Stimulated activated CD8-positive, alpha-beta memory T cell treated with anti-CD3 and anti-CD28 coated beads, Interleukin-7, amount 100 ng/mL, for 48 hours (primary cell): ENCODE measurements around the gene TOMM34.
A peak's percentile ranks its signal among the peaks of the same experiment; 100 is the strongest.

Experiments used
- DNase-seq, 2 donors: peaks; one replicate each; pipeline ENCODE4 v3.0.0-alpha.2; 2020; ENCODE audit warnings: low read depth in 1 of 2; ENCODE audit errors: extremely low read depth in 1 of 2

Gene TOMM34

DNA sequence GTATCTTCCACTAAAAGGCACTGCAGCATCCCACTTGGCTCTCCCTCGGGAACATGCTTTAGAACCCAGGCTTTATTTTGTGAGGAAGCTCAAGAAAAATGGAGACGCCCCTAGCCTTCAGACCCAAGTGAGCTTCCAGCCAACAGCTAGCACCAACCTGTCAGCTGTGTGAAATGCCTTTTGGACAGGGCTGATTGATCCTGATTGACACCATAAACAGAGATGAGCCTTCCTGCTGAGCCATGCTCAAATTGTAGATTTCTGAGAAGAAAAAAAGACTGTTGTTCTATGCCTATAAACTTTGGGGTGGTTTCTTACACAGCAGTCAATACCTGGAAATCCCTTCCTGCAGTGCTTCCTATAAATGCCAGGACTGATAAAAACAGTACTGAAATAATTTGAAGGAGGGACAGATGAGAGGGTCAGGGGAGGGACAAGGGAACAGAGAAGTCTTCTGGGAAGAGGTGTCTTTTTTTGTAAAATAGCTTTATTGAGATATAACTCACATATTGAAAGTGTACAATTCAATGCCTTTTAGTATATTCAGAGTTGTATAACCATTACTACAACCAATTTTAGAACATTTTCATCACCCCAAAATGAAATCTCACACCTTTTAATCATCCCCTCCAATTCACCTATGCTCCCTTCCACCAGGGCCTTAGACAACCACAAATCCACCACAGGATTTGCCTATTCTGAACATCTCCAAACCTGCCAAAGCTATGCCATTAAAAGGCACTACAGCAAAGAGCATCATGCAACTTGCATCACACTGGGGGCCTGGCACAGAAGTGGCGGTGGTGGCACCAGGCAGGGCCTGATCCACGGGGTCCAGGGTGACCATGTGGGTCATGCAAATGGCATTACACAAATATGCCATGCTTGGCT is 3.4 kb upstream of the TOMM34 start:
- DNase-seq = no peak

DNA sequence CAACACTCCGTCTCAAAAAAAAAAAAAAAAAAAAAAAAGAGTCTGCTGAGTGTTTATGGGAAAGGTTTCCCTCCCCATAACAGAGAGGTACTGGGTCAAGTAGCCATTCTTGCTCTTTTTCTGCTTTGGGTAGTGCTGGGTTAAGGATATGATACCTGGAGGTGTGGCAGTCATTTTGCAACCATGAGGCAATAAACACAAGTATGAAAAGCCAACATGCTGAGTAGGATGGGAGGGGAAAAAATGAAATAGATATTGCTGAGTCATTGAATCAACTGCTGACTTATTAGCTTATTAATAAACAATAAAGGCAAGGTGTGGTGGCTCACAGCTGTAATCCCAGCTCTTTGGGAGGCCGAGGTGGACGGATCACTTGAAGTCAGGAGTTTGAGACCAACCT is 2.3 kb upstream of the TOMM34 start:
- DNase-seq = no peak

DNA sequence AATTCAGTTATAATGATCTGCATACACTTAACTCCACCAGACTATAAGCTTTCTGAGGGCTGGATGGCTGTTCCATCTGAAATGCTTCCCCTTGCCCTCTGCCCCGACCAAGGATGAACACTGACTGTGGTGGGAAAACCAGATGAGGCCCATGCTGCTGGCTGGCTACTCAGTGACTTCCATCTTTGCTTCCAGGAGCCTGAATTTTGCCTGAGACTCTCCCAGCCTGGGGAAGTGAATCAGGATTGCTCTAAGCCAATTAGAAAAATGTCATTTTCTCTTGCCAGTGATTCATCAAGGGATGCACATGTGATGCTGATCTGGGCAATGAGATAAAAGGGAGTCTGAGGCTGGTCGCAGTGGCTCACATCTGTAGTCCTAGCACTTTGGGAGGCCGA is 1.7 kb upstream of the TOMM34 start:
- DNase-seq = no peak

DNA sequence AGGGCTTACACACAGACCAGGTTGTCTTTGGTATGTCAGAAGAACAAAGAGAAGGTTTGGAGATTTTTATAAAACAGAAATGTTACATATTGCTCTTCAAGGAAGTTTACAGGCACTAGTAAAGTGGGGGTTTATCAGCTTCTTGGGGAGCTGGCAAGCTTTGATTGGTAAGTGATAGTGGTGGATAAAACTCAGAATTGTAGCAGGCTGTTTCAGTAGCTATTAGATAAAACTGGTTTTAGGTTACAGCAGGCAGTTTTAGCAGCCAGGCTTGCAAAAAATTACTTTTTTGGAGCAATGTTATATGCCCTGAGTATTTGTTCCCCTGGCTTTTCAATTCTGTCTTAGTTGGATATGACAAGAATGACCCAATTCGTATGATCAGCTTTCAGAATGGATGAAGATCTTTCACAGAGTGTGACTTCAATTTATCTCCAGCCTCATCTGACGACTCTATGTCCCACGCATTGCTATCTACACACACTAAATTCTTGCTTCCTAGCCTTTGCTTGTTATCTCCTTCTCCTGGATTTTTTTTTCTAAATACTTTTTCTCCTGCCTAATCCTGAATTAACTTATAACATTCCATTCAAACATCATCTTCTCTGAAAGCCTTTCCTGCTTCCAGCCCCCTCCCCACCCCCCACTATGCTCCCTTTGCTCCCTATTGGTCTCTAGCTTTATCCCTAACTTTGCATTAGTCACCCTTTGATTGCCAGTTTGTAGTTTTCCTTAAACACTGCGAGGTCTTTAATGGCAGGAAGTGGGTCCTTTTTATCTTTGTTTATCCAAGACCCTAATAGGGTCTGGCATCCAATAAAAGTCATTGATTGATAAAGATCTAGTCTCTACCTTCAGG is 1.0 kb upstream of the TOMM34 start:
- no peak for DNase-seq

DNA sequence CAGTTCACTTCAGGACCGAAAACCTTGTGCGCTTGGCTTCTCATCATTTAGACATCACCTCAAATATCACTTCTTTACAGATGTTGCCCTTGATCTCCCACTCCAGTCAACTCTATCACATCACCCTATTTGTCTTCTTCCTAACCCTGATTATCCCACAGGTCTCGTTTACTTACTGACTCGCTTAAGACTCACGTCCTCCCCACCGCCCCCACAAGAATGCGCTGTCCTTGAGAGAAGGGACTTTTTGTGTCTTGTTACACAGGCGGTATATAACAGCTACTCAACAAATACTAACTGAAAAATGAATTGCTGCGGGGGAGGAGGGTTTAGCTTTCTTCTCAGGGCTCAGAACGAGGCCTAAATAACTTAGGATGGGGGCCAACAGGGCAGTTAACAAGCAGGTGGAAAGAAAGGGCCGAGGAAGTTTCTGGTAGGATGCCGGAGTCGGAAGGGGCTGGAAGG is 527 bp downstream of the TOMM34 start:
- DNase-seq = peak in 1 of 2 donors; percentile 79

DNA sequence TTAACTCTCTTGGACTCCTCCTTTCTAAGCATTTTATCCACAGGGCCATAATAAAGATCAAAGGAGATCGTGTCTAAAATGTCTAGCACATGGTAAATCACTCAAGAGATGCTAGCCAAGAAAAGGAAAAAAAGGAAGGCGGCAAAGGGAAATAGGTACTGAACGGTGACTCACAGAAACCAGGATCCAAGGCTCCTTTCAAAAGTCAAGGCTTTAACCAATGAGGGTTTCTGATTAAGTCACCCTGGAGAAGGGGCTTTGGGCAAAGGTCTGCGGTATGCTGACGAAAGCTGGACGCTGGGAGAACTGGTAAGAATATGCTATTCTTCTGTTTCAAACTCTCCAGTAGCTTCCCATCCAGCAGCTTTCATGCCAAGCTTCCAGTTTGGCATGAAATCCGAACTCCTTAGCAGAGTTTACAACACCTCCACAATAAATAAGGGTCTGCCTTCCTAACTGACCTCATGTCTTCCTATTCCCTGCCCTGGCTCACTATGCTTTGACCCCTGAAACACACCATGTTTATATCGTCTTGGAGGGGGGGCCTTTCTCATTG is 1.0 kb downstream of the TOMM34 start:
- DNase-seq = no peak

DNA sequence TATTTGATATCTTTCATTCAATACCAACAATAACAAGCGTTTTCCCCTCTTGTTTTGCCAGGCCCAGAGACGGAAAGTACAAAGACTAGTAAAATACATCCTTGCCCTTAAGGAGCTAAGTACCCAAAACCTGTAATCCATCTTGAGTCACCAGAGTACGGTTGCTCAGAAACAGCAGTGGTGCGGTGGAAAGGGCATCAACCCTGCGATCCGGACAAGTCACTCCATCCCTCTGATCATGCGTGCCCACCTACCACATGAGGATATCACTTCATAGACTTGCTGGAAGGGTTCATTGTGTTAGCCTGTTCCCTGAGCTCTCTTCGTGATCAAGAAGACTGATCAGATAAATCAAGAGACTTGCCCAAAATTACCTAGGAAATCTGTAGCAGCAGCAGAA is 1.9 kb downstream of the TOMM34 start:
- DNase-seq = no peak

DNA sequence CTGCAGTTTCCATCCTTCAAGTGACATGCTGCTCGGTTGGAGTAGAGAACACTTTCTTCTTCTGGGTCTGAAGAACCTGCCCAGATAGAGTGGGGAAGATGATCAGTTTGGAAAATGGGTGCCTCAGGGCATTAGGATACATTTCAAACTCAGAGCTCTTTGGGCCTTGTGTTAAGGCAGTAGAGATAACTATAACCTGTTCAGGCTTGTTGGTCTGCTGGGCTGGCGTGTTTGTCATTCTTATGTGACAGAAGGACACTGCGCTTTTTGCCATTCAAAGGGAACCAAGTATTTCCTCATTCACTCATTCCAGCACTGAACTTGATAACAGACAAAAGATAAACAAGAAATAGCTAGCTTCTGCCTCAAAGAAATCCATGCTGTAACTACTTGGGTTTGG is 3.8 kb downstream of the TOMM34 start:
- no peak for DNase-seq

DNA sequence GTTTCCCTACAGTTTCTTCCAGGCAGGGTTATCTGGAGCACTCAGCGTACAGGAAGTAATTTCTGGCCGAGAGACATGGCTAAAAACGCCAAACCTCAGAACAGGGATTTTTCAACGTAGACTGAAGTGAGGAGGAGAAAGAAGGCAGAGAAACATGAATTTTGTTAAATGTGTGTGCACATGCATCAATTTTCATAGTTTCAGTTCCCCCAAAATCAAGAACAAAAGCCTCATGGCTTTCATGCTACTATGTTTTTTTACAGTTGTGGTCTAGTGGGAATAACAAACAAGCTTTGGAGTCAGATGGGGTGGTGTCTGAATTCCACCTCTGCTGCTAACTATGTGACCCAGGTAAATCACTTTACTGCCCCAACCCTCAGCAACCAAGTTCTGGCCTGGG is 4.9 kb downstream of the TOMM34 start:
- no peak for DNase-seq

DNA sequence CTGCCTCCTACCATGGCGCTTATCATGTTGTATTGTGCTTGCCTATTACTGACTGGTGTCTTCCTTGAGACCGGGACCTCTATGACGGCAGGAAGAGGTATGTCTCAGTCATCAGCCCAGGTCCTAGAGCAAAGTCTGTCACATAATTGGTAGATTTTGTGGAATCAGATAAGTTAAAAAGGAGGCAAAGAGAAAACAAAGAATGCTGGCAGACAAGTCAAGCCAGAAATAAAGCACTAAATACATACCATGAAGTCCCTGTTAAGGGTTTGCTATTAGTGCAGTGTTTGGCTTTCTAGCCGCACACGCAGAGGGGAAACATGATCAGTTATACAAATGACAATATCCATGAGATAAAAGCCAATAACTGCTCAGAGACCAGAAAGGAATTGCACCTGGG is 6.0 kb downstream of the TOMM34 start:
- no peak for DNase-seq

DNA sequence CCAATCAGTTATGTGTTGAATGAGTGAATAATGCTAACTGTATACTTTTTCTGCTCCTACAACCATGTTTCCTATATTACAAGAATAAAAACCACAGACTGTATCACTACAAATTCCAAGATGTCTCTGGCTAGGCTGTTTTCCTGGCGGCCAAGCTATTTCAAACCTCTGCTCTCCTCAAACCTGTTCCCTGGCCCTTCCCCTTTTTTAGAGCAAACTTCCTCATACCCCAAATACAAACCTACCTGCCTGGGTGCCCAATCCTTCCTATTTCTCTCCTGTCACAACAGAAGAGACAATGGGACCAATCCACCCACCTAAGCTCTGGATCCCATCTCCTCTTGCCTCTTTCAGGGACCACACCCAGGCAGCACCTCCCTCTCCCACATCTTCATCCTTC is 7.5 kb downstream of the TOMM34 start:
- no peak for DNase-seq

DNA sequence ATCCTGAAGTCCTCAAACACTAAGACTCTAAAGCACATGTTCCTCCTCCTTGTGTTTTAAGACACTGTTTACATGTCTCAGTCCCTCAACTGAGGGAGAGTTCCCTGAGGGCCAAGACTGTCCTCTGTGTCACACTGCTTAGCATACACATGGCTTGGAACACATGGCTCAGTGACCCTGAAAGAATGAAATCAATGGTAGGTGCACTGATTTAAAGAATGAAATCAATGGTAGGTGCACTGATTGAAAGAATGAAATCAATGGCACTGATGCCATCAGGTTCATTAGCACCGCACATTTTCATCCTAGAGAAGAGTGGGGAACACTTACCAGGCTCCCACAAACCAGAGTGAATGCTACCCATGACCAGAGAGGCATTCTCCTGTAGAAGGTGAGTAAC is 9.8 kb downstream of the TOMM34 start:
- DNase-seq = no peak

DNA sequence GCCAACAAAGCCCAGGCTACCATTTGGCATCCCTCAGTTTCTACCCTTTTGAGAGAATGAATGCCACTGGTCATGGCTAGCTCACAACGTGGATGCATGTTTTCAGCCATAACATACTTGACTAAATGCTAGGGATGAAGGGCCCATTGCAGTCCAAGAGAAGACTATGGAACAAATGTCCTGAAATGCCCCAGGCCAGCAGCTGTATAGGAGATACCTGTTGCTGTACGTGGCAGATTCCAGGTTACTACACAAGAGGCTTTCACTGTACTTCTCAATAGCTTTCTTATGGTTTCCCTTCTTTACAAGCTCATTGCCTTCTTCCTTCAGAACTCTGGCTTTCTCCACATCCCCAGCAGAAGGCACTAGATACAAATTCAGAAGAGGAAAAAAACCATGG is 11.7 kb downstream of the TOMM34 start:
- DNase-seq = no peak

DNA sequence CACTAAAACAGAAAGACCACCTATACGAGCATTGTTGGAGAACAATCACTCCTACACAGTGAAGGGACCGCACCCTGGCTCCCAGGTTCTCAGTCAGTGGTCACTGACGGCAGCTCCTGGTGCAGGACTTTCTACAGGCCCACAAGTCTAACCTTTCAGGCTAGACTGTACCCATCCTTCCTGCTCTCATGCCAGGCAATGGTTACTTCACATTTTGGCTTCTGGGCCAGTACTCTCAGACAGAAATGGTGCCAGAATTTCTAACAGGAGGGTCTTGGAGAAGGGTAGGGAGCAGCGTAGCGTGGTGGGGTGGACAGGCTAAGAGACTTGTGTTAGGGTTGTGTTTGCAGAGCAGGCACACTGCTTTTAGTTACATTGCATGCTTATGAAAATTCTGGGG is 12.1 kb downstream of the TOMM34 start:
- DNase-seq = no peak

DNA sequence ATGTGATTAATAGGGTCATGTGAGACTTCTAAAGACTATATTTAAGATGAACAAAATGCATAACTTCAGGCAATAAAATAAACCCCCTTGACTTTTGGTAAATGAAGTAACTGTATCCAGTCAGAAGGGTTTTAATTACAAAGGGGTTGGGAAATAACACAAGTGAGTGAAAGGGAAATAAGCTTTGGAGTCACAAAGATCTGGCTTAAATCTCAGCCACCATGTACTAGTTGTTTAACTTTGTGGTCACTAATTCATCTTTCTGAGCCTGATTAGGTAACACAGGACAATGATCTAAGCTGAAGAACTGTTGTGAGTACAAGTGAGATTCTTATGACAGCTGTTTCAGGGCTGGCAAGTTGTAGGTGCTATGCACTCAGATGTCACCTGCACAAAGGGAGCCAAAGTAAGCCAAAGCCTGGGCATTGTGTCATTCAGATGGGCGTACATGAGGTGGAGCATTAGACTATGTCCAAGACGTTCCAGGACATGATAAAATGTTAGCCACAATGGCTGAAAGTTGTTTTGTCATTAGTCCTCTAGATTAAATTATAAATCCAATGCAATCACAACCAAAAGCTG is 13.8 kb downstream of the TOMM34 start:
- no peak for DNase-seq

DNA sequence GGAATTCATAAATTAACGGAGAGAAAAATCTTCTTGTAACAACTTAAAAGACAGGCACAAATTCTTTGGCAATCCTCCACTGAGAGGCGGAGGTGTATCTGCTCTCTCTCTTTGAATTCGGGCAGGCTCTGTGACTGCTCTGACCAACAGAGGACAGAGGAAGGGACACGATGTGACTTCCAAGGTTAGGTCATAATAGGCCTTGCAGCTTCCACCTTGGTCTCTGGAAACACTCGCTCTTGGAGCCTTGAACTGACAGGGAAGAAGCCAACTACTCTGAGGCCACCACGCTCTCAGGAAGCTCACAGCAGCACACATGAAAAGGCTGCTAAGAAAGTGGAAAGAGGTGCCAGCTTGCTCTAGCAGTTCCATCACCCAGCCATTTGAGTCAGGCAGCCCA is 14.9 kb downstream of the TOMM34 start:
- DNase-seq = no peak

DNA sequence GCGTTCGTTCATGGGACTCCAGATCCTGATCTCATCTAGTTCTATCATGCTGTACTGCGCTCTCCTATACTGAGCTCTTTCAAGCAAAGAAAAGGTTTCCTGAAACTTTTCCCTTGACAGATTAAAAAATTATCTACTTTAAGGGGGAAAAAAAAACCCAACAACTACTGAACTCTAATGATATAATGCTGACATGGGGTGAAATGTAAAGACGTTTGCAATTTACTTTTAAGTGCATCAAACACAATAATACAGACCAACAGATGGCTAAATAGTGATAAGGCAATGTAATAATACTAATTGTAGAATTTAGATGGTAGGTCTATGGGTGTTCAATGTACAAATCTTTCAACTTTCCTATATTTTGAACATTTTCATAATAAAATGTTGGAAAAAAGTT is 16.4 kb downstream of the TOMM34 start:
- DNase-seq = no peak

DNA sequence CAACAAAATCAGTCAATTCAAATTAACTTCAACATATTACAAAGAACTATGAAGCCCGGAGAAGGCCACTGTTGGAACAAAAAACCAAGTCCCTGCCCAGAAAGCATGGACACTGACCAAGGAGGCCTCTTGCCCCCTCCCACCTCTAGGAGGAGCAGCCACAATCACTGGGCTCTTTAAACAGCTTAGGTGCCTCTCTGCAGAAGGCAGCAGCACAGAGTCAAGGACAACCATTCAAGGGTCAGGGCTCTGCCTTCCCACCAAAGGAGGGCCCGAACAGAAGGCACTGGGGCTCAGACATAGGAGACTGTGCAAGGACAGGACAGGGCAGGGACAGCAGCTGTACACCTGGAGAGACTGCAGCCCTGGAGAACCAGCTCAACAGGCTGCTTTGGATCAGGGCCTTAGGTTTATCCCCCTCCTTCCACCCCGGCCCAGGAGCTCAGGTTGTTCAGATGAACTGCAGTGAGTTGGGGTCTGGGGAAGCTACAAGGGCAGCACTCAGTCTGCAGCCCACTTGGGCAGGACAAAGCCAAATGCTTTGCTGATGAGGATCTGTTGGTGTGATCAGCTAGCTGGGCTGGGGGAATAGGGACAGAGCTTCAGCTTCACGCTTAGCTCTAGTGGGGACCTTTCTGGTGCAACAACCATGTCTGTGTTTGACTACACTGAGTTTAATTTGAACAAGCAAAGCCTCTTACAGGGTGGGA is 17.8 kb downstream of the TOMM34 start:
- no peak for DNase-seq

DNA sequence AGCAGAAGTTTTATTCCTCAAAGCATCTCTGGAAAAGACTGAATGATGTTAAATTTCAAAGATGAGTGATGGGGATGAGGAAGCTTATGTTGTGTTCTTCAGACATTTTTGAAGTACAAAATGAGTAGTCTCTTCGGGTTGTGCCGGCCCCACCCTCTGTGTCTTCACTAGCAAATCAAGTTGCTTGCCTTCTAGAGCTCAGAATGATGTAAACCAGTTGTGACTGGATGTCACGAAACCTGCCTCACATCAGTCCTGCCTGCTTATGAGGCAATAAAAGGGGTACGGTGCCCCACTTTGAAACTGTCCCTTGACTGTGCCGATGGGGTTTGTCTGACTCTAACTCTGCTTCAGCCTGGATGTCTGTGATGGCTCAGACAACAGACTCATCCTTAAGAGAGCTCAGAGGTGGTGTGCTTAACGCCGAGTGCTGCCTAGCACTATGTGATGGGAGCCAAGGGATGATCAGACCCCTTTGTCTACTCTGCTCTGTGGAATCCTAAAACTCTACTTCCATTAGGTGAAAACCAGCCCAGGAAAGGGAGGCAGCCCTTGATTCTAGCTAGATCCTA is 19.0 kb downstream of the TOMM34 start:
- DNase-seq = no peak

DNA sequence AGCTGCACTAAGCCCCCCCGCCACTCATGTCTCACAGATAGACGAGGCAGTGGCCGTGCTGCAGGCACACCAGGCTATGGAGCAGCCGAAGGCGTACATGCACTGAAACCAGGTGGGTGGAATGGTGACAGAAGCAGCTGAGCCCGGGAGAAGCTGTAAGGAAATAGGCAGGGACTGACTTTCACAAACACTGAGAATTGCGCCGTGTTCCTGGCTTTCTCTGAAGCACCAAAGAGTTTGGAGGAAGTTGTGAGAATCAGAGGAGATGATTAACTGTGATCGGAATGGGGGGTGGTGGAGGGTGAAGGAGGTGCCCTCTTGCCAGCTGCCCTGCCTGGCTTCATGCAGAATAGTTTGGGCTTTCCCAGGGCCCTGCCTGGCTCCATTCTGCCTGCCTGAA is 21.6 kb downstream of the TOMM34 start:
- DNase-seq = no peak
